Measurements from ENCODE around the gene GPC6.

The GPC6 gene

GRCh38 chr13:93502987-93503615 lies 276.5 kb downstream of the GPC6 start:
- Histone ChIP-seq H3K36me3 (ENCODE audit: control insufficient read depth in 2 of 2, insufficient read depth in 1 of 2, low read length in 2 of 2) (no peaks in the 10 kb centered on the region), H3K4me1 (ENCODE audit: control insufficient read depth, insufficient read depth, low read length) (no peaks in the 10 kb centered on the region), H3K9me3 (ENCODE audit: control insufficient read depth, insufficient read depth, low read depth, low read length) (no peaks in the 10 kb centered on the region), H3K4me3 (ENCODE audit: low read depth, low read length) (no peak overlapping the region), H3K27ac (ENCODE audit: extremely low read depth, low read depth, low read length) (no peak overlapping the region)
- POLR2A ChIA-PET = no interaction called here
- CTCF ChIA-PET = no interaction called here
- TF ChIP-seq ZNF664 (tag by site-specific recombination; IDR thresholded peaks at IDR 0.05) (peak; percentile 90), ZNF658 (tag by site-specific recombination; IDR thresholded peaks at IDR 0.05) (no peak)

GRCh38 chr13:93505104-93505952 lies 278.7 kb downstream of the GPC6 start:
- H3K4me3 ChIP-seq (ENCODE audit: low read depth, low read length) = no peak overlapping the region
- H3K4me1 ChIP-seq (ENCODE audit: control insufficient read depth, insufficient read depth, low read length) = no peaks in the 10 kb centered on the region
- H3K9me3 ChIP-seq (ENCODE audit: control insufficient read depth, insufficient read depth, low read depth, low read length) = no peaks in the 10 kb centered on the region
- no peaks in the 10 kb centered on the region for H3K36me3 ChIP-seq (ENCODE audit: control insufficient read depth in 2 of 2, insufficient read depth in 1 of 2, low read length in 2 of 2)
- POLR2A ChIA-PET = no interaction called here
- CTCF ChIA-PET = no interaction called here
- no peak overlapping the region for H3K27ac ChIP-seq (ENCODE audit: extremely low read depth, low read depth, low read length)
- TF ChIP-seq TRIM28 (IDR thresholded peaks at IDR 0.05; ENCODE audit: borderline replicate concordance, low read length) (peak; percentile 70; the same call in 1 of the 2 replicates), ZNF37A (tag by site-specific recombination; IDR thresholded peaks at IDR 0.05) (no peak), ZFP3 (tag by site-specific recombination; IDR thresholded peaks at IDR 0.05; ENCODE audit: low read depth) (no peak), ZNF600 (tag by site-specific recombination; IDR thresholded peaks at IDR 0.05) (peak; percentile 20; the same call in 1 of the 2 replicates), ZXDB (tag by site-specific recombination; IDR thresholded peaks at IDR 0.05) (0 out of 2 replicates have a peak, but pooled peaks have one; percentile 24), TSHZ1 (tag by site-specific recombination; IDR thresholded peaks at IDR 0.05; ENCODE audit: borderline replicate concordance) (no peak), PRDM1 (tag by site-specific recombination; IDR thresholded peaks at IDR 0.05) (peak; percentile 41; the same call in 1 of the 2 replicates), SCRT2 (tag by site-specific recombination; IDR thresholded peaks at IDR 0.05) (no peak), ZEB2 (tag by site-specific recombination; IDR thresholded peaks at IDR 0.05) (no peak), ZNF433 (tag by site-specific recombination; IDR thresholded peaks at IDR 0.05; ENCODE audit: low read depth) (no peak), ZBTB44 (tag by site-specific recombination; IDR thresholded peaks at IDR 0.05) (no peak), ZSCAN4 (tag by site-specific recombination; IDR thresholded peaks at IDR 0.05) (peak; percentile 65), ZNF558 (tag by site-specific recombination; IDR thresholded peaks at IDR 0.05) (no peak), ZBTB20 (tag by site-specific recombination; IDR thresholded peaks at IDR 0.05) (peak; percentile 85), ZNF561 (tag by site-specific recombination; IDR thresholded peaks at IDR 0.05; ENCODE audit: borderline replicate concordance) (no peak), ZNF596 (tag by site-specific recombination; IDR thresholded peaks at IDR 0.05) (peak; percentile 44; the same call in 1 of the 2 replicates), ZNF48 (tag by site-specific recombination; IDR thresholded peaks at IDR 0.05) (no peak)
